HEK293 (cell line): ENCODE measurements around the gene CD68.

Source experiments
- GLI2 ChIP-seq: fragments of 450-650 bp; formaldehyde crosslinking; IDR thresholded peaks from 2 replicates; pipeline ENCODE4; 2017; ENCODE audit warnings: missing biosample characterization, missing genetic modification characterization, low read depth, borderline replicate concordance
- HIC1 ChIP-seq: fragments of 450-650 bp; formaldehyde crosslinking; IDR thresholded peaks from 2 replicates; pipeline ENCODE4 v1.5.1; 2016; ENCODE audit warnings: missing biosample characterization, missing genetic modification characterization
- HOXA7 ChIP-seq: sonication (generic); formaldehyde crosslinking; IDR thresholded peaks from 2 replicates; pipeline ENCODE4 v1.8.1; 2022; ENCODE audit warnings: missing genetic modification reagents, borderline replicate concordance
- KLF17 ChIP-seq: fragments of 450-650 bp; formaldehyde crosslinking; IDR thresholded peaks from 2 replicates; pipeline ENCODE4 v1.5.1; 2016; ENCODE audit warnings: missing biosample characterization, missing genetic modification characterization
- KLF7 ChIP-seq: fragments of 450-650 bp; formaldehyde crosslinking; IDR thresholded peaks from 2 replicates; pipeline ENCODE4 v1.5.1; 2016; ENCODE audit warnings: missing biosample characterization, missing genetic modification characterization, borderline replicate concordance
- KLF8 ChIP-seq: fragments of 450-650 bp; formaldehyde crosslinking; IDR thresholded peaks from 2 replicates; pipeline ENCODE4 v1.5.1; 2016; ENCODE audit warnings: missing biosample characterization, missing genetic modification characterization
- KLF9 ChIP-seq: fragments of 450-650 bp; formaldehyde crosslinking; IDR thresholded peaks from 2 replicates; pipeline ENCODE4 v1.5.1; 2016; ENCODE audit warnings: missing biosample characterization, missing genetic modification characterization, low read depth
- SP2 ChIP-seq: fragments of 450-650 bp; formaldehyde crosslinking; IDR thresholded peaks from 2 replicates; pipeline ENCODE4 v1.5.1; 2016; ENCODE audit warnings: missing biosample characterization, missing genetic modification characterization
- SP7 ChIP-seq: fragments of 450-650 bp; formaldehyde crosslinking; IDR thresholded peaks from 2 replicates; pipeline ENCODE4 v1.5.1; 2016; ENCODE audit warnings: missing biosample characterization, missing genetic modification characterization
- ZBTB1 ChIP-seq: fragments of 450-650 bp; formaldehyde crosslinking; IDR thresholded peaks from 2 replicates; pipeline ENCODE4 v1.5.1; 2016; ENCODE audit warnings: missing biosample characterization, missing genetic modification characterization
- ZBTB20 ChIP-seq: fragments of 450-650 bp; formaldehyde crosslinking; IDR thresholded peaks from 2 replicates; pipeline ENCODE4 v1.5.1; 2016; ENCODE audit warnings: missing biosample characterization, missing genetic modification characterization
- ZBTB48 ChIP-seq: fragments of 450-650 bp; formaldehyde crosslinking; IDR thresholded peaks from 2 replicates; pipeline ENCODE4 v1.5.1; 2016; ENCODE audit warnings: missing biosample characterization, missing genetic modification characterization
- ZBTB6 ChIP-seq: fragments of 450-650 bp; formaldehyde crosslinking; IDR thresholded peaks from 2 replicates; pipeline ENCODE4 v1.5.1; 2017; ENCODE audit warnings: missing biosample characterization, missing genetic modification characterization
- ZBTB7A ChIP-seq: fragments of 450-650 bp; formaldehyde crosslinking; IDR thresholded peaks from 2 replicates; pipeline ENCODE4 v1.5.1; 2016; ENCODE audit warnings: low read depth, missing biosample characterization, missing genetic modification characterization
- ZEB2 ChIP-seq: fragments of 450-650 bp; formaldehyde crosslinking; IDR thresholded peaks from 2 replicates; pipeline ENCODE4 v1.5.1; 2016; ENCODE audit warnings: missing biosample characterization, missing genetic modification characterization
- ZNF10 ChIP-seq: fragments of 450-650 bp; formaldehyde crosslinking; IDR thresholded peaks from 2 replicates; pipeline ENCODE4 v1.5.1; 2017; ENCODE audit warnings: missing biosample characterization, missing genetic modification characterization
- ZNF157 ChIP-seq: fragments of 450-650 bp; formaldehyde crosslinking; IDR thresholded peaks from 2 replicates; pipeline ENCODE4 v1.5.1; 2016; ENCODE audit warnings: missing biosample characterization, missing genetic modification characterization
- ZNF175 ChIP-seq: fragments of 450-650 bp; formaldehyde crosslinking; IDR thresholded peaks from 2 replicates; pipeline ENCODE4 v1.5.1; 2016; ENCODE audit warnings: missing biosample characterization, missing genetic modification characterization
- ZNF211 ChIP-seq: fragments of 450-650 bp; formaldehyde crosslinking; IDR thresholded peaks from 2 replicates; pipeline ENCODE4 v1.5.1; 2016; ENCODE audit warnings: low read depth, missing biosample characterization, missing genetic modification characterization
- ZNF24 ChIP-seq: fragments of 450-650 bp; formaldehyde crosslinking; IDR thresholded peaks from 2 replicates; pipeline ENCODE4 v1.5.1; 2016; ENCODE audit warnings: missing biosample characterization, missing genetic modification characterization
- ZNF341 ChIP-seq: fragments of 450-650 bp; formaldehyde crosslinking; IDR thresholded peaks from 2 replicates; pipeline ENCODE4; 2016; ENCODE audit warnings: low read depth, missing biosample characterization, missing genetic modification characterization
- ZNF433 ChIP-seq: fragments of 450-650 bp; formaldehyde crosslinking; IDR thresholded peaks from 2 replicates; pipeline ENCODE4 v1.5.1; 2016; ENCODE audit warnings: missing biosample characterization, missing genetic modification characterization, low read depth
- ZNF449 ChIP-seq: fragments of 450-650 bp; formaldehyde crosslinking; IDR thresholded peaks from 2 replicates; pipeline ENCODE4 v1.5.1; 2017; ENCODE audit warnings: missing biosample characterization, mild to moderate bottlenecking, missing genetic modification characterization, moderate library complexity
- ZNF558 ChIP-seq: fragments of 450-650 bp; formaldehyde crosslinking; IDR thresholded peaks from 2 replicates; pipeline ENCODE4 v1.5.1; 2016; ENCODE audit warnings: missing biosample characterization, missing genetic modification characterization
- ZNF596 ChIP-seq: fragments of 450-650 bp; IDR thresholded peaks from 2 replicates; pipeline ENCODE4 v1.5.0; 2018; ENCODE audit warnings: missing biosample characterization, mild to moderate bottlenecking, missing genetic modification characterization, moderate library complexity
- ZNF600 ChIP-seq: fragments of 450-650 bp; formaldehyde crosslinking; IDR thresholded peaks from 2 replicates; pipeline ENCODE4 v1.5.1; 2016; ENCODE audit warnings: missing biosample characterization, missing genetic modification characterization
- ZNF621 ChIP-seq: fragments of 450-650 bp; formaldehyde crosslinking; IDR thresholded peaks from 2 replicates; pipeline ENCODE4 v1.5.1; 2017; ENCODE audit warnings: missing biosample characterization, missing genetic modification characterization
- ZNF623 ChIP-seq: fragments of 450-650 bp; formaldehyde crosslinking; IDR thresholded peaks from 2 replicates; pipeline ENCODE4 v1.5.1; 2016; ENCODE audit warnings: missing biosample characterization, missing genetic modification characterization
- ZNF626 ChIP-seq: fragments of 450-650 bp; sonication (Bioruptor Pico); formaldehyde crosslinking; IDR thresholded peaks from 2 replicates; pipeline ENCODE4 v1.5.1; 2018; ENCODE audit warnings: missing biosample characterization, missing genetic modification characterization, inconsistent platforms
- ZNF654 ChIP-seq: fragments of 450-650 bp; formaldehyde crosslinking; IDR thresholded peaks from 2 replicates; pipeline ENCODE4 v1.5.1; 2016; ENCODE audit warnings: low read depth, missing biosample characterization, missing genetic modification characterization
- ZNF660 ChIP-seq: fragments of 450-650 bp; IDR thresholded peaks from 2 replicates; pipeline ENCODE4 v1.5.1; 2018; ENCODE audit warnings: missing biosample characterization, mild to moderate bottlenecking, missing genetic modification characterization
- ZNF692 ChIP-seq: fragments of 450-650 bp; formaldehyde crosslinking; IDR thresholded peaks from 2 replicates; pipeline ENCODE4 v1.5.1; 2016; ENCODE audit warnings: missing biosample characterization, missing genetic modification characterization
- ZNF76 ChIP-seq: fragments of 450-650 bp; formaldehyde crosslinking; IDR thresholded peaks from 2 replicates; pipeline ENCODE4; 2016; ENCODE audit warnings: low read depth, missing biosample characterization, missing genetic modification characterization, borderline replicate concordance
- ZXDB ChIP-seq: fragments of 450-650 bp; formaldehyde crosslinking; IDR thresholded peaks from 2 replicates; pipeline ENCODE4 v1.5.1; 2016; ENCODE audit warnings: missing biosample characterization, missing genetic modification characterization

The CD68 gene

GRCh38 chr17:7583253-7584109, 4.0 kb downstream of the CD68 start, which contains the start of gene MPDU1 (continued):
- TF ChIP-seq KLF7 (tag by site-specific recombination), result no peak
- TF ChIP-seq ZNF654 (tag by site-specific recombination), result no peak
- no peak; the same call in 1 of the 2 replicates for TF ChIP-seq ZNF449 (tag by site-specific recombination)
- TF ChIP-seq ZNF24 (tag by site-specific recombination), result peak; percentile 57
- TF ChIP-seq ZNF600 (tag by site-specific recombination), result peak; percentile 97
- peak; percentile 92 for TF ChIP-seq ZNF660
- no peak for TF ChIP-seq HOXA7 (CRISPR knock-in tag)
- no peak for TF ChIP-seq ZNF211 (tag by site-specific recombination)
- TF ChIP-seq ZBTB6 (tag by site-specific recombination), result peak; percentile 5; the same call in 1 of the 2 replicates
- no peak for TF ChIP-seq GLI2 (tag by site-specific recombination)
- TF ChIP-seq ZBTB20 (tag by site-specific recombination), result peak; percentile 69
- peak; percentile 83 for TF ChIP-seq ZNF76 (tag by site-specific recombination)
- peak; percentile 61 for TF ChIP-seq ZNF692 (tag by site-specific recombination)
- 0 out of 2 replicates have a peak, but pooled peaks have one; percentile 58 for TF ChIP-seq ZNF10 (tag by site-specific recombination)
- TF ChIP-seq ZNF558, result peak; percentile 75
- TF ChIP-seq ZXDB, result peak; percentile 74
- TF ChIP-seq ZNF433 (tag by site-specific recombination), result no peak
- TF ChIP-seq ZEB2 (tag by site-specific recombination), result peak; percentile 94
- TF ChIP-seq ZNF626 (tag by site-specific recombination), result no peak
- peak; percentile 76 for TF ChIP-seq KLF8 (tag by site-specific recombination)
- peak; percentile 81 for TF ChIP-seq KLF17 (tag by site-specific recombination)
- TF ChIP-seq ZBTB48 (tag by site-specific recombination), result peak; percentile 97
- TF ChIP-seq HIC1 (tag by site-specific recombination), result peak; percentile 88; the same call in 1 of the 2 replicates
- peak; percentile 82 for TF ChIP-seq SP7 (tag by site-specific recombination)
- no peak for TF ChIP-seq ZNF157
- no peak for TF ChIP-seq ZNF621
- TF ChIP-seq ZNF175 (tag by site-specific recombination), result no peak
- TF ChIP-seq SP2, result peak; percentile 88
- TF ChIP-seq KLF9, result 0 out of 2 replicates have a peak, but pooled peaks have one; percentile 23
- peak; percentile 34; the same call in 1 of the 2 replicates for TF ChIP-seq ZNF623 (tag by site-specific recombination)
- TF ChIP-seq ZBTB1 (tag by site-specific recombination), result no peak
- 0 out of 2 replicates have a peak, but pooled peaks have one; percentile 1 for TF ChIP-seq ZNF596 (tag by site-specific recombination)
- peak; percentile 87 for TF ChIP-seq ZNF341 (tag by site-specific recombination)
- TF ChIP-seq ZBTB7A, result no peak
